Stomach (tissue), 4 donors: ENCODE data around the gene PLAAT3.

Experiments
- CTCF ChIP-seq, 7 experiments: fragments of 450-650 bp in 4 of 7; fragments of 200-600 bp in 3 of 7; sonication (generic) in 3 of 7; IDR thresholded peaks; one replicate each; pipeline ENCODE4 v1.5.1; 2016 to 2019; ENCODE audit warnings: antibody characterized with exemption in 7 of 7, control low read depth in 2 of 7, mild to moderate bottlenecking in 1 of 7
- POLR2A ChIP-seq, 4 donors: fragments of 450-650 bp; IDR thresholded peaks; one replicate each; pipeline ENCODE4 v1.6.1; 2016; ENCODE audit warnings: antibody characterized with exemption in 4 of 4, control low read depth in 2 of 4, mild to moderate bottlenecking in 1 of 4, moderate library complexity in 1 of 4

DNA sequence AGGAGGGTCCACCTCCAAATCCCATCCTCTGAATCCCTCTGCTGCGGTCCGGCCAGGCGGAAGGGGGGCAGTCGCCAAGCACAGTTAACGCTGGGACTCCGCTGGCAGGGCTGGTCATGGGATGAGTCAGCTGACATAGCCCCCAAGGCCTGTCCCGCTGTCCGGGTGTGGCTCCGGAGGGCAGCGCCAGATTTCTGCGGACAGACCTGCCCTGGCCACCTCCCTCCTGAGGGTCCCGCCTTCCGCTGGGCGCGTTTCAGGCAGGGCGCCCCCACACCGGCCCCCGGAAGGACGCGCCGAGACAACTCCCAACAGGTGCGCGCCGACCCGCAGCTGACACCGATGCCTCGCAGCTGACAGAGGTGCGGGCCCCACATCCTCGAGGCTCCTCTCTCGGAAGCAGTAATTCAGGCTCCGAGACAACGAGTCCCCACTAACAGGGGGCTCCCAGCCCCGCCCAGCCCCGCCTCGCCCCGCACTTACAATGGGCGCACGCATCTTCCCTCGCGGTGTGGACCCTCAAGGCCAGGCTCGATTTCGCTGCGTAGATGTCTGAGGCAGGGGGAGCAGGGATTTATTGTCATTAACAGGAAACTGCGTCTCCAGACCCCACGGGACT lies 607 bp downstream of the PLAAT3 start:
- TF ChIP-seq CTCF (IDR thresholded peaks at IDR 0.05) (no peak), POLR2A (IDR thresholded peaks at IDR 0.05) (no peak)
